T1000 (cell line): ENCODE data around the gene FANK1.
"Not testable (repeated sequence)": the region's sequence is repeated elsewhere in the genome, so short reads cannot be mapped to it uniquely, and the experiment has no call there.

Source experiments
- DNase-seq: peaks from one replicate; lab custom pipeline; 2025; ENCODE audit warnings: mixed read lengths; lab: John Stamatoyannopoulos, UW

The FANK1 gene

GRCh38 chr10:125928928-125929585, 32.7 kb downstream of the FANK1 start:
- DNase-seq, result no peak

- DNase-seq, result no peak
Observed at GRCh38 chr10:125929618-125930017, 33.3 kb downstream of the FANK1 start.

GRCh38 chr10:125933693-125934092, 37.3 kb downstream of the FANK1 start:
- DNase-seq, result no peak

GRCh38 chr10:125936331-125936730, 40.0 kb downstream of the FANK1 start:
- no peak for DNase-seq

GRCh38 chr10:125940515-125940914, 44.2 kb downstream of the FANK1 start:
- no peak for DNase-seq

GRCh38 chr10:125951290-125951689, 54.9 kb downstream of the FANK1 start:
- DNase-seq, result no peak

- DNase-seq, result no peak
Observed at GRCh38 chr10:125953778-125954385, 57.5 kb downstream of the FANK1 start.

- no peak for DNase-seq
Observed at GRCh38 chr10:125955766-125956165, 59.4 kb downstream of the FANK1 start.

GRCh38 chr10:125961743-125962142, 65.4 kb downstream of the FANK1 start:
- no peak for DNase-seq

- DNase-seq, result no peak
Observed at GRCh38 chr10:125962200-125962599, 65.8 kb downstream of the FANK1 start.

- DNase-seq, result no peak
Observed at GRCh38 chr10:125964558-125964957, 68.2 kb downstream of the FANK1 start.

- no peak for DNase-seq
Observed at GRCh38 chr10:125967533-125967932, 71.2 kb downstream of the FANK1 start.

GRCh38 chr10:125970077-125970630, 73.8 kb downstream of the FANK1 start:
- DNase-seq, result not testable (repeated sequence)

- no peak for DNase-seq
Observed at GRCh38 chr10:125976960-125977605, 80.7 kb downstream of the FANK1 start.

GRCh38 chr10:125979976-125980375, 83.6 kb downstream of the FANK1 start:
- DNase-seq, result no peak

- DNase-seq, result no peak
Observed at GRCh38 chr10:125980521-125981035, 84.2 kb downstream of the FANK1 start.

- DNase-seq, result peak; percentile 38
Observed at GRCh38 chr10:125982260-125982948, 86.0 kb downstream of the FANK1 start.

- DNase-seq, result no peak
Observed at GRCh38 chr10:125983161-125983560, 86.8 kb downstream of the FANK1 start.

- no peak for DNase-seq
Observed at GRCh38 chr10:125983656-125984055, 87.3 kb downstream of the FANK1 start.

- DNase-seq, result no peak
Observed at GRCh38 chr10:125984346-125984745, 88.0 kb downstream of the FANK1 start.

- no peak for DNase-seq
Observed at GRCh38 chr10:125984865-125985495, 88.6 kb downstream of the FANK1 start.
